ENCODE data around the gene AGT. TPM values are rescaled to one million over a fixed set of nuclear protein-coding genes. Genes with fewer than 3 reads are reported as not detected.
"Not testable (repeated sequence)": the region's sequence is repeated elsewhere in the genome, so short reads cannot be mapped to it uniquely, and the experiment has no call there.

The AGT gene
- total RNA-seq, 2 donors from 2014 or later, result 4.7 to 12.0 TPM

- Histone ChIP-seq H3K4me1 (replicated peaks) (no peaks in the 10 kb centered on the region), H3K27ac (no peak overlapping the region), H3K4me3 (no peak overlapping the region), H3K27me3 (replicated peaks; ENCODE audit: insufficient read depth) (no peaks in the 10 kb centered on the region), H3K9me3 (no peaks in the 10 kb centered on the region), H3K36me3 (peaks cover 0 to 3% of the 10 kb centered on the region in 2 donors)
- intact Hi-C loops (cut with DNase I), result no loop called here
- WGBS, result 83% methylated on average over 4 of the region's 4 CpGs
- TF ChIP-seq, protein P1, sequence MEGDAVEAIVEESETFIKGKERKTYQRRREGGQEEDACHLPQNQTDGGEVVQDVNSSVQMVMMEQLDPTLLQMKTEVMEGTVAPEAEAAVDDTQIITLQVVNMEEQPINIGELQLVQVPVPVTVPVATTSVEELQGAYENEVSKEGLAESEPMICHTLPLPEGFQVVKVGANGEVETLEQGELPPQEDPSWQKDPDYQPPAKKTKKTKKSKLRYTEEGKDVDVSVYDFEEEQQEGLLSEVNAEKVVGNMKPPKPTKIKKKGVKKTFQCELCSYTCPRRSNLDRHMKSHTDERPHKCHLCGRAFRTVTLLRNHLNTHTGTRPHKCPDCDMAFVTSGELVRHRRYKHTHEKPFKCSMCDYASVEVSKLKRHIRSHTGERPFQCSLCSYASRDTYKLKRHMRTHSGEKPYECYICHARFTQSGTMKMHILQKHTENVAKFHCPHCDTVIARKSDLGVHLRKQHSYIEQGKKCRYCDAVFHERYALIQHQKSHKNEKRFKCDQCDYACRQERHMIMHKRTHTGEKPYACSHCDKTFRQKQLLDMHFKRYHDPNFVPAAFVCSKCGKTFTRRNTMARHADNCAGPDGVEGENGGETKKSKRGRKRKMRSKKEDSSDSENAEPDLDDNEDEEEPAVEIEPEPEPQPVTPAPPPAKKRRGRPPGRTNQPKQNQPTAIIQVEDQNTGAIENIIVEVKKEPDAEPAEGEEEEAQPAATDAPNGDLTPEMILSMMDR (IDR thresholded peaks at IDR 0.05), result no peak
- TF ChIP-seq POLR2AphosphoS5 (IDR thresholded peaks at IDR 0.05) (no peak), POLR2A (IDR thresholded peaks at IDR 0.05) (no peak)
- DNase-seq (ENCODE audit: low spot score), result no peak
Measured at GRCh38 chr1:230661976-230662375, 51.9 kb downstream of the AGT start.

GRCh38 chr1:230658691-230659090 lies 55.2 kb downstream of the AGT start:
- WGBS, result 96% methylated on average over 2 of the region's 2 CpGs
- no peak overlapping the region for H3K4me3 ChIP-seq

GRCh38 chr1:230658103-230658502 lies 55.8 kb downstream of the AGT start:
- H3K27me3 ChIP-seq (replicated peaks; ENCODE audit: insufficient read depth); H3K9me3 ChIP-seq; H3K4me1 ChIP-seq (replicated peaks); H3K36me3 ChIP-seq; DNase-seq (ENCODE audit: low spot score); H3K4me3 ChIP-seq; H3K27ac ChIP-seq; intact Hi-C loops (cut with DNase I): not testable (repeated sequence)
- WGBS, result 100% methylated on average over 1 of the region's 1 CpG

More at GRCh38 chr1:230658691-230659090, 55.2 kb downstream of the AGT start:
- no peaks in the 10 kb centered on the region for H3K4me1 ChIP-seq (replicated peaks)
- no peak overlapping the region for H3K27ac ChIP-seq
- H3K36me3 ChIP-seq, result no peaks in the 10 kb centered on the region
- intact Hi-C loops (cut with DNase I), result no loop called here
- H3K9me3 ChIP-seq, result no peaks in the 10 kb centered on the region
- DNase-seq (ENCODE audit: low spot score), result no peak
- no peaks in the 10 kb centered on the region for H3K27me3 ChIP-seq (replicated peaks; ENCODE audit: insufficient read depth)
- no peak for TF ChIP-seq POLR2AphosphoS5 (IDR thresholded peaks at IDR 0.05)
- no peak for TF ChIP-seq POLR2A (IDR thresholded peaks at IDR 0.05)
- TF ChIP-seq, protein P1 (IDR thresholded peaks at IDR 0.05), result no peak

- H3K27me3 ChIP-seq (replicated peaks; ENCODE audit: insufficient read depth); H3K36me3 ChIP-seq; H3K9me3 ChIP-seq; H3K27ac ChIP-seq; DNase-seq (ENCODE audit: low spot score); H3K4me3 ChIP-seq; intact Hi-C loops (cut with DNase I); H3K4me1 ChIP-seq (replicated peaks): not testable (repeated sequence)
- WGBS, result 96% methylated on average over 1 of the region's 1 CpG
Measured at GRCh38 chr1:230656719-230657118, 57.2 kb downstream of the AGT start.

Other genes with a start within 250 kb of the AGT start
- gene COG2, start 71.6 kb downstream of the AGT start, total RNA-seq, result 10 to 100 TPM; 26.1 to 32.8 TPM
- under 1 TPM; 0.45 to 0.59 TPM for gene CAPN9, start 33.3 kb upstream of the AGT start, total RNA-seq
- 10 to 100 TPM; 41.9 to 44.8 TPM for gene C1orf198, start 154.4 kb upstream of the AGT start, total RNA-seq